Esophagus squamous epithelium (tissue), 4 donors: ENCODE results near the gene PHC3.

Source experiments
- POLR2A ChIP-seq, 4 donors: fragments of 450-650 bp; IDR thresholded peaks; one replicate each; pipeline ENCODE4 v1.6.1; 2017; ENCODE audit warnings: antibody characterized with exemption in 4 of 4, mild to moderate bottlenecking in 4 of 4, moderate library complexity in 3 of 4
- TF ChIP-seq, protein P1 (sequence below), 6 experiments: fragments of 450-650 bp in 4 of 6; fragments of 200-600 bp in 2 of 6; sonication (generic) in 2 of 6; IDR thresholded peaks; one replicate each; pipeline ENCODE4 v1.5.1; 2016 to 2019; ENCODE audit warnings: antibody characterized with exemption in 6 of 6, mild to moderate bottlenecking in 4 of 6, moderate library complexity in 4 of 6

DNA sequence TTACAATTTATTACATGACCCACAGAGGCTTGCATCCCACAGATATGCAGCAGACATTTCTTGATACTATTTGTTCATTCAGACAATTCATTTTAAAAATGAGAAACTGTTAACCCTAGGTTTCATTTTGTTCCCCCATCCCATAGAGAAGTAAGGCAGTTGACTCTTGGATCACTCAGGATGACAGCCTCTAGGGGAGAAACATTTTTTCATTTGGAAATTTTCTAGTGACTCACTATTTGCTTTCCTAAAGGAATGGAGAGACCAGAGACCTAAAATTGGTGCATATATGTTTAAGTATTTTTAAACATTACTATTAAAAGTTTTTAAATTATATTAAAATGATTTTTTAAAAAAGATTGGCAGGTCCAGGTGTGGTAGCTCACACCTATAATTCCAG is 19.5 kb upstream of the PHC3 start:
- TF ChIP-seq, protein P1, sequence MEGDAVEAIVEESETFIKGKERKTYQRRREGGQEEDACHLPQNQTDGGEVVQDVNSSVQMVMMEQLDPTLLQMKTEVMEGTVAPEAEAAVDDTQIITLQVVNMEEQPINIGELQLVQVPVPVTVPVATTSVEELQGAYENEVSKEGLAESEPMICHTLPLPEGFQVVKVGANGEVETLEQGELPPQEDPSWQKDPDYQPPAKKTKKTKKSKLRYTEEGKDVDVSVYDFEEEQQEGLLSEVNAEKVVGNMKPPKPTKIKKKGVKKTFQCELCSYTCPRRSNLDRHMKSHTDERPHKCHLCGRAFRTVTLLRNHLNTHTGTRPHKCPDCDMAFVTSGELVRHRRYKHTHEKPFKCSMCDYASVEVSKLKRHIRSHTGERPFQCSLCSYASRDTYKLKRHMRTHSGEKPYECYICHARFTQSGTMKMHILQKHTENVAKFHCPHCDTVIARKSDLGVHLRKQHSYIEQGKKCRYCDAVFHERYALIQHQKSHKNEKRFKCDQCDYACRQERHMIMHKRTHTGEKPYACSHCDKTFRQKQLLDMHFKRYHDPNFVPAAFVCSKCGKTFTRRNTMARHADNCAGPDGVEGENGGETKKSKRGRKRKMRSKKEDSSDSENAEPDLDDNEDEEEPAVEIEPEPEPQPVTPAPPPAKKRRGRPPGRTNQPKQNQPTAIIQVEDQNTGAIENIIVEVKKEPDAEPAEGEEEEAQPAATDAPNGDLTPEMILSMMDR (IDR thresholded peaks at IDR 0.05), result no peak
- TF ChIP-seq POLR2A (IDR thresholded peaks at IDR 0.05), result no peak
